IMR-90 (cell line): Measurements from ENCODE around the gene AMIGO2. TPM values are rescaled to one million over a fixed set of nuclear protein-coding genes. Genes with fewer than 3 reads are reported as not detected.

ENCODE experiments used
- ATAC-seq: fragments of 200-7000 bp; cut with Tn5 transposase; 2 replicates; pipeline ENCODE4 v1.9.1; 2020; ENCODE audit warnings: low read depth, mild to moderate bottlenecking, moderate library complexity
- BruUV-seq: library from RNA; stranded (reverse); fragments of 400-500 nt; replicated peaks from 2 replicates; lab custom pipeline; 2021; lab: Mats Ljungman, UMichigan
- CTCF ChIA-PET: fragments of 300-600 bp; formaldehyde crosslinking; extraction: SDS; loops from one replicate; lab custom pipeline; 2021; ENCODE audit warnings: antibody characterized with exemption; lab: Yijun Ruan, JAX
- POLR2A ChIA-PET: fragments of 300-600 bp; sonication (Branson Sonifier 250); formaldehyde crosslinking; loops from one replicate; lab custom pipeline; 2022; ENCODE audit warnings: antibody characterized with exemption; ENCODE audit not compliant: unreplicated experiment; lab: Charles Lee
- DNase-seq: peaks from one replicate; pipeline ENCODE4 v3.0.0; 2013
- H2AFZ ChIP-seq: replicated peaks from 2 replicates; pipeline ENCODE3; 2013; ENCODE audit warnings: low read length, mild to moderate bottlenecking; ENCODE audit not compliant: poor library complexity
- H2AK5ac ChIP-seq: 2 replicates; pipeline ENCODE4 v1.6.1; 2013; ENCODE audit warnings: low read depth, low read length, inconsistent platforms
- H2AK9ac ChIP-seq: replicated peaks from 2 replicates; pipeline ENCODE3; 2013; ENCODE audit warnings: mild to moderate bottlenecking, low read depth, low read length, moderate library complexity; ENCODE audit not compliant: poor library complexity
- H2BK120ac ChIP-seq: 2 replicates; pipeline ENCODE4 v1.6.1; 2013; ENCODE audit warnings: low read depth, low read length, inconsistent platforms
- H2BK15ac ChIP-seq: 3 replicates; pipeline ENCODE4 v1.6.1; 2013; ENCODE audit warnings: low read depth, low read length, inconsistent platforms
- H2BK20ac ChIP-seq: 2 replicates; pipeline ENCODE4 v1.6.1; 2013; ENCODE audit warnings: low read depth, mild to moderate bottlenecking, inconsistent platforms, low read length, moderate library complexity
- H2BK5ac ChIP-seq: 2 replicates; pipeline ENCODE4 v1.6.1; 2013; ENCODE audit warnings: mild to moderate bottlenecking, low read depth, low read length, inconsistent platforms; ENCODE audit not compliant: poor library complexity, severe bottlenecking
- H3K14ac ChIP-seq: replicated peaks from 2 replicates; pipeline ENCODE4 v1.6.1; 2013; ENCODE audit warnings: low read depth, low read length, inconsistent platforms
- H3K18ac ChIP-seq: 2 replicates; pipeline ENCODE4 v1.6.1; 2013; ENCODE audit warnings: low read depth, low read length, control low read depth
- H3K23ac ChIP-seq: 2 replicates; pipeline ENCODE4 v1.6.1; 2013; ENCODE audit warnings: low read depth, low read length, inconsistent platforms
- H3K27ac ChIP-seq: 2 replicates; pipeline ENCODE4 v1.5.1; 2013; ENCODE audit warnings: mild to moderate bottlenecking, control low read depth, low read length; ENCODE audit not compliant: insufficient read depth
- H3K27me3 ChIP-seq: 2 replicates; pipeline ENCODE4 v1.6.1; 2013; ENCODE audit warnings: low read length; ENCODE audit not compliant: control insufficient read depth, insufficient read depth
- H3K36me3 ChIP-seq: 2 replicates; pipeline ENCODE4 v1.6.1; 2013; ENCODE audit warnings: low read length, mixed read lengths; ENCODE audit not compliant: control insufficient read depth, insufficient read depth
- H3K4ac ChIP-seq: 2 replicates; pipeline ENCODE4 v1.6.1; 2013; ENCODE audit warnings: low read depth, low read length, inconsistent platforms
- H3K4me1 ChIP-seq: 2 replicates; pipeline ENCODE4 v1.6.1; 2013; ENCODE audit warnings: low read length, mixed read lengths; ENCODE audit not compliant: control insufficient read depth, insufficient read depth
- H3K4me2 ChIP-seq: 2 replicates; pipeline ENCODE4 v1.6.1; 2013; ENCODE audit warnings: low read depth, mild to moderate bottlenecking, control low read depth, low read length, moderate library complexity
- H3K4me3 ChIP-seq: 2 replicates; pipeline ENCODE4 v1.5.1; 2013; ENCODE audit warnings: low read depth, mild to moderate bottlenecking, control low read depth, low read length, moderate library complexity; ENCODE audit not compliant: insufficient read depth
- H3K56ac ChIP-seq: 2 replicates; pipeline ENCODE4 v1.6.1; 2013; ENCODE audit warnings: low read length, inconsistent platforms; ENCODE audit not compliant: insufficient read depth; ENCODE audit errors: extremely low read depth
- H3K79me1 ChIP-seq, 2 experiments: 2 replicates each; pipeline ENCODE4 v1.6.1; 2013; ENCODE audit warnings: low read length in 2 of 2, inconsistent platforms in 1 of 2, low read depth in 1 of 2
- H3K9ac ChIP-seq: 2 replicates; pipeline ENCODE4 v1.6.1; 2013; ENCODE audit warnings: low read depth, low read length, control low read depth
- H3K9me1 ChIP-seq: 2 replicates; pipeline ENCODE4 v1.6.1; 2013; ENCODE audit warnings: low read length, inconsistent platforms; ENCODE audit not compliant: insufficient read depth
- H3K9me3 ChIP-seq: 2 replicates; pipeline ENCODE4 v1.6.1; 2013; ENCODE audit warnings: low read length; ENCODE audit not compliant: control insufficient read depth, insufficient read depth
- H4K20me1 ChIP-seq: 2 replicates; pipeline ENCODE4 v1.6.1; 2013; ENCODE audit warnings: low read length, inconsistent platforms; ENCODE audit not compliant: insufficient read depth
- H4K5ac ChIP-seq: 2 replicates; pipeline ENCODE4 v1.6.1; 2013; ENCODE audit warnings: mild to moderate bottlenecking, low read depth, low read length, control low read depth
- H4K8ac ChIP-seq, 2 experiments: 2 replicates each; pipeline ENCODE4 v1.6.1; 2013; ENCODE audit warnings: low read depth in 2 of 2, low read length in 2 of 2, control low read depth in 1 of 2, inconsistent platforms in 1 of 2
- H4K91ac ChIP-seq: 2 replicates; pipeline ENCODE4 v1.6.1; 2013; ENCODE audit warnings: low read depth, low read length, inconsistent platforms; ENCODE audit not compliant: insufficient read depth
- FOS ChIP-seq: fragments of 150-350 bp; IDR thresholded peaks from 2 replicates; pipeline ENCODE4 v1.6.1; 2016; ENCODE audit warnings: low read depth, low read length
- MAFK ChIP-seq: IDR thresholded peaks from 2 replicates; pipeline ENCODE4 v1.6.1; 2012; ENCODE audit warnings: low read depth, low read length, improper control_type of control experiment
- MAZ ChIP-seq: IDR thresholded peaks from 2 replicates; pipeline ENCODE4 v1.6.1; 2012; ENCODE audit warnings: low read depth, mild to moderate bottlenecking, low read length, improper control_type of control experiment, moderate library complexity, borderline replicate concordance
- MXI1 ChIP-seq: IDR thresholded peaks from 2 replicates; pipeline ENCODE4 v1.6.1; 2012; ENCODE audit warnings: low read depth, mild to moderate bottlenecking, low read length, moderate library complexity, borderline replicate concordance
- NFE2L2 ChIP-seq: fragments of 150-350 bp; IDR thresholded peaks from 2 replicates; pipeline ENCODE4 v1.6.1; 2016; ENCODE audit warnings: low read depth, mild to moderate bottlenecking, low read length
- POLR2A ChIP-seq: IDR thresholded peaks from 2 replicates; pipeline ENCODE4 v1.6.1; 2012; ENCODE audit warnings: mild to moderate bottlenecking, low read depth, low read length
- RAD21 ChIP-seq: IDR thresholded peaks from 2 replicates; pipeline ENCODE4 v1.6.1; 2012; ENCODE audit warnings: low read length, improper control_type of control experiment
- RFX5 ChIP-seq: IDR thresholded peaks from 2 replicates; pipeline ENCODE4 v1.8.0; 2012; ENCODE audit warnings: low read depth, mild to moderate bottlenecking, low read length, moderate library complexity
- SMC3 ChIP-seq: fragments of 150-350 bp; IDR thresholded peaks from 2 replicates; pipeline ENCODE4 v1.6.1; 2016; ENCODE audit warnings: low read depth, mild to moderate bottlenecking, antibody characterized with exemption, low read length, moderate library complexity
- USF2 ChIP-seq: fragments of 150-350 bp; IDR thresholded peaks from 2 replicates; pipeline ENCODE4 v1.6.1; 2017; ENCODE audit warnings: mild to moderate bottlenecking, antibody characterized with exemption, low read length, low read depth
- WGBS, 2 experiments: methylation state at CpG; one replicate each; pipeline versions ENCODE4 v1.1.5 to v1.1.7; 2013; ENCODE audit warnings: missing lambda C conversion rate in 2 of 2; ENCODE audit not compliant: insufficient read length in 1 of 2; ENCODE audit errors: extremely low coverage in 2 of 2; 5-methylcytosine and 5-hydroxymethylcytosine counted together
- dilution Hi-C: fragments of 300-500 bp; cut with HindIII; formaldehyde crosslinking; loops from one replicate; pipeline ENCODE4 v1.14.3; 2018; ENCODE audit warnings: low sequenced_read_pairs; ENCODE audit not compliant: unreplicated experiment
- in situ Hi-C: fragments of 300-500 bp; cut with MboI; formaldehyde crosslinking; loops from 3 replicates; pipeline ENCODE4 v1.14.3; 2019; ENCODE audit warnings: low sequenced_read_pairs, inconsistent platforms, mixed read lengths
- intact Hi-C: fragments of 100-400 bp; cut with micrococcal nuclease; formaldehyde crosslinking; loops from 2 replicates; pipeline ENCODE4 v1.10.0; 2022
- polyA plus RNA-seq, 3 experiments: library from polyadenylated mRNA; depleted of rRNA; stranded (reverse); fragments of >200 nt; gene quantifications; 2 replicates each; pipeline ENCODE4 v1.2.3, GENCODE V29; 2012; ENCODE audit warnings: low replicate concordance in 1 of 3
- total RNA-seq: library from RNA; depleted of rRNA; stranded (reverse); fragments of >200 nt; gene quantifications from 2 replicates; pipeline ENCODE4 v1.2.3, GENCODE V29; 2012

The AMIGO2 gene
- total and polyA plus RNA-seq, 2 of the 4 experiments (the other 2 are of a cell fraction): 20.1 to 32.6 TPM

DNA sequence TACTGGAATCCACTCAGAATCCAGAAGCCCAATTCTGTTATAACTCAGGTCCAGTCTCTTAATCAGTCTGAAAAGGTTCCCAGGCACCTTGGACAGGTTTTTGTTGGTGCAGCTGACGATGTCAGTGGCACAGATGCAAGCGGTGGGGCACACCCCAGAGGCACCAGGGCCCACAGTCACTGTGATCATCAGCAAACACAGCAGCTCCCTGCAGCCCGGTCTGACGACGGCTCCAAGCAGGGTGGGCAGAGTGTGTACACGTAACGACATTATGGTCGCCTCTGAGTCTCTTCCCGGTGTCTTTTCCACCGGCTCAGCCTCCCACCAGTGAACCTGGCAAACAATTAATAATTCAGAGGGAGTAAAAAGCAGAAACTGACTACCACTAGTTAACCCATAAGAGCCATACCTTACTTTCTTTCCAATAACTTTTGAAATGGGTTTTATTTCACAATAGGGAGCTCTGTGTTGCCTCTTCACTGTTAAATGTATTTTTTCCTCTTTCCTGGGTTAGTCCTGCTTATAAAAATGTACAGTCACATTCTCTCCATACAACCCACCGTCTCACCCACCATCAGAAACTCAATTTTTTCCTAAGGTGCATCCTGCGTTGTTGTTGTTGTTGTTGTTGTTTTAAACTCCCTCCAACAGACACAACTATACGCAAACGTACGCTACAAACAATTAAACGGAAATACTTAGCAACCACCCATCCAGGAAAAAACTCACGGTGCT is 859 bp downstream of the AMIGO2 start (continued):
- TF ChIP-seq MXI1: no peak

DNA sequence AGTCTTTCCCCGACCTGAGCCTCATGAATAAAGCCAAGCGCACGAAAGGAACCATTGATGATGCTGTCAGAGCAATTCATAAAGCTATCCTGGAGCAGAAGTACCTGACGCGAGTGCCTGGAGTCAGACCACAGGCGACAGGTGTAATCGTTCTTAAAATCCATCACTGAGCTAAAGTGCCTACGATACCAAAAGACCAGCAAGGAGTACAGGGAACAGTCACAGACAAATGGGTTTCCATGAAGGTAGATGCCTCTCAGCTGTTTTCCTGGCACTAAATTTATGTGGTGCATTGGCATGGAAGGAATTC is 1.7 kb downstream of the AMIGO2 start:
- no peaks in the 10 kb centered on the region for H3K36me3 ChIP-seq
- 0 out of 2 replicates have a peak overlapping the region, but pooled peaks have one; percentile 92 for H2BK120ac ChIP-seq
- intact Hi-C loops: loop anchor here (5.0 kb wide), 1 partner anchor 46 kb away; no protein-coding TSS in a partner anchor
- H3K9me1 ChIP-seq: peaks cover 3% of the 10 kb centered on the region
- in situ Hi-C loops: loop anchor here (10.0 kb wide), 1 partner anchor 317 kb away; no protein-coding TSS in a partner anchor
- H3K4me1 ChIP-seq: peaks cover 12% of the 10 kb centered on the region; the same call in 1 of the 2 replicates
- no peak overlapping the region for H2BK15ac ChIP-seq
- no peak overlapping the region for H3K27ac ChIP-seq
- no peaks in the 10 kb centered on the region for H4K20me1 ChIP-seq
- ChIA-PET CTCF (interaction anchor here (1.2 to 2.0 kb wide), 2 partner anchors 46 to 319 kb away, joined by 3 to 4 read pairs; no protein-coding TSS in a partner anchor), POLR2A (no interaction called here)
- H2AK5ac ChIP-seq: no peak overlapping the region; the same call in 1 of the 2 replicates
- H3K79me1 ChIP-seq: peaks cover 7 to 51% of the 10 kb centered on the region in 2 experiments; a peak in 2 of 4 replicates
- no peak for TF ChIP-seq POLR2A
- TF ChIP-seq RFX5: no peak
- no peak for TF ChIP-seq FOS
- no peak for TF ChIP-seq MAFK
- no peak for TF ChIP-seq USF2
- TF ChIP-seq NFE2L2: no peak
- no peak for TF ChIP-seq MAZ
- TF ChIP-seq RAD21: no peak
- no peak for TF ChIP-seq SMC3
- H3K27me3 ChIP-seq: no peaks in the 10 kb centered on the region
- H3K4ac ChIP-seq: peak overlapping the region; percentile 19; the same call in 1 of the 2 replicates
- 0 out of 4 replicates have a peak overlapping the region, but pooled peaks of 1 of the 2 experiments have one; percentile 26 for H4K8ac ChIP-seq
- peak overlapping the region; percentile 95; the same call in 1 of the 2 replicates for H3K4me2 ChIP-seq
- peak overlapping the region; percentile 97 for H3K14ac ChIP-seq
- peak overlapping the region; percentile 91; the same call in 1 of the 2 replicates for H3K4me3 ChIP-seq
- peak overlapping the region; percentile 93; the same call in 1 of the 2 replicates for H3K23ac ChIP-seq
- DNase-seq (no peak), ATAC-seq (no peak)
- H4K91ac ChIP-seq: no peak overlapping the region
- H2AFZ ChIP-seq: no peak overlapping the region
- 0 out of 2 replicates have a peak overlapping the region, but pooled peaks have one; percentile 52 for H2BK20ac ChIP-seq
- no peak overlapping the region for H4K5ac ChIP-seq
- H3K9ac ChIP-seq: peak overlapping the region; percentile 85; the same call in 1 of the 2 replicates
- no peak overlapping the region for H3K18ac ChIP-seq
- dilution Hi-C loops: no loop called here
- H2BK5ac ChIP-seq: peak overlapping the region; percentile 86
- no TSS peak for BruUV-seq
- no peak overlapping the region; the same call in 1 of the 2 replicates for H3K56ac ChIP-seq
- H3K9me3 ChIP-seq: no peaks in the 10 kb centered on the region
- 90% methylated on average over 2 of the region's 8 CpGs; no CpG with 5 or more reads in 1 of the 2 experiments for WGBS, 2 experiments
- H2AK9ac ChIP-seq: no peak overlapping the region
